K562 (cell line): ENCODE measurements around the gene FBXO8. TPM values are rescaled to one million over a fixed set of nuclear protein-coding genes. Genes with fewer than 3 reads are reported as not detected.

Experiments
- ATAC-seq: fragments of 200-7000 bp; cut with Tn5 transposase; 3 replicates; pipeline ENCODE4 v1.9.1; 2020; ENCODE audit warnings: moderate library complexity
- BruUV-seq: library from RNA; stranded (reverse); fragments of 400-500 nt; replicated peaks from 2 replicates; lab custom pipeline; 2021; lab: Mats Ljungman, UMichigan
- CTCF ChIA-PET: fragments of 300-600 bp; formaldehyde crosslinking; extraction: SDS; loops from one replicate; lab custom pipeline; 2021; ENCODE audit warnings: low intra/inter-chr PET ratio; lab: Yijun Ruan, JAX
- POLR2A ChIA-PET: fragments of 300-600, 350-650 bp; sonication (Branson Sonifier 250); formaldehyde crosslinking; extraction: SDS; loops from one replicate; lab custom pipeline; 2021; ENCODE audit warnings: antibody characterized with exemption, inconsistent platforms; lab: Yijun Ruan, JAX
- DNase-seq, 4 experiments: peaks; one replicate each; pipeline versions ENCODE4 v3.0.0 to v3.0.0-alpha.2; 2011 to 2018; ENCODE audit warnings: low spot score in 3 of 4, mixed read lengths in 3 of 4; ENCODE audit errors: extremely low read depth in 1 of 4
- FAIRE-seq: peaks from 2 replicates; lab custom pipeline; 2011; peaks lifted over from hg19 to GRCh38; lab: Jason Lieb, UNC
- H2AFZ ChIP-seq: 2 replicates; pipeline ENCODE4 v1.6.0; 2011; ENCODE audit warnings: low read depth, low read length, control low read depth, inconsistent platforms
- H3K27ac ChIP-seq: fragments of 200-600 bp; 3 replicates; pipeline ENCODE4 v1.8.0; 2011; ENCODE audit warnings: low read depth, mild to moderate bottlenecking, control low read depth, inconsistent platforms, low read length, moderate library complexity, mixed read lengths; ENCODE audit errors: extremely low read depth
- H3K27me3 ChIP-seq, 2 experiments: fragments of 300-600 bp in 1 of 2; 2 replicates in 1 of 2; 3 replicates in 1 of 2; pipeline versions ENCODE4 v1.6.0 to v1.8.0; 2011; ENCODE audit warnings: inconsistent platforms in 2 of 2, low read length in 2 of 2, mild to moderate bottlenecking in 1 of 2, mixed read lengths in 1 of 2, moderate library complexity in 1 of 2; ENCODE audit not compliant: control insufficient read depth in 2 of 2, insufficient read depth in 2 of 2
- H3K36me3 ChIP-seq: fragments of 300-600 bp; 3 replicates; pipeline ENCODE4 v1.8.0; 2011; ENCODE audit warnings: mild to moderate bottlenecking, low read length, inconsistent platforms; ENCODE audit not compliant: control insufficient read depth, insufficient read depth
- H3K4me1 ChIP-seq, 2 experiments: fragments of 200-600 bp in 1 of 2; replicated peaks in 1 of 2; 2 replicates in 1 of 2; 3 replicates in 1 of 2; pipeline versions ENCODE4 v1.5.1 to v1.8.0; 2011; ENCODE audit warnings: inconsistent platforms in 2 of 2, low read length in 2 of 2, mild to moderate bottlenecking in 1 of 2, mixed read lengths in 1 of 2, moderate library complexity in 1 of 2; ENCODE audit not compliant: control insufficient read depth in 2 of 2, insufficient read depth in 2 of 2
- H3K4me2 ChIP-seq: 2 replicates; pipeline ENCODE4 v1.6.1; 2011; ENCODE audit warnings: low read length, control low read depth, inconsistent platforms, mixed read lengths; ENCODE audit not compliant: insufficient read depth
- H3K4me3 ChIP-seq: fragments of 200-600 bp; sonication (generic), shearing (Covaris generic); 2 replicates; pipeline ENCODE4 v1.5.1; 2016; ENCODE audit warnings: control low read depth, inconsistent platforms
- H3K79me2 ChIP-seq: fragments of 200-600 bp; 3 replicates; pipeline ENCODE4 v1.8.0; 2011; ENCODE audit warnings: low read length, inconsistent platforms; ENCODE audit not compliant: control insufficient read depth, insufficient read depth
- H3K9ac ChIP-seq, 2 experiments: 2 replicates each; pipeline versions ENCODE4 v1.6.0 to v1.6.1; 2011; ENCODE audit warnings: low read depth in 2 of 2, low read length in 2 of 2, control low read depth in 1 of 2, inconsistent platforms in 1 of 2, mild to moderate bottlenecking in 1 of 2, mixed read lengths in 1 of 2; ENCODE audit not compliant: insufficient read depth in 1 of 2
- H3K9me1 ChIP-seq: one replicate; pipeline ENCODE4 v1.6.0; 2011; ENCODE audit warnings: inconsistent platforms, mild to moderate bottlenecking, low read length, moderate library complexity; ENCODE audit not compliant: control insufficient read depth, insufficient read depth
- H3K9me3 ChIP-seq: replicated peaks from 2 replicates; pipeline ENCODE4 v1.5.1; 2011; ENCODE audit warnings: low read depth, low read length, inconsistent platforms; ENCODE audit not compliant: control insufficient read depth, insufficient read depth
- H4K20me1 ChIP-seq: replicated peaks from 2 replicates; pipeline ENCODE4 v1.6.1; 2011; ENCODE audit warnings: low read length, inconsistent platforms, mixed read lengths; ENCODE audit not compliant: control insufficient read depth, insufficient read depth
- HIVEP1 ChIP-seq: fragments of 250-450 bp; sonication (Bioruptor Pico); IDR thresholded peaks from 2 replicates; pipeline ENCODE4 v1.4.0; 2020; ENCODE audit warnings: mild to moderate bottlenecking
- MAFF ChIP-seq: IDR thresholded peaks from 2 replicates; pipeline ENCODE4 v1.6.1; 2012; ENCODE audit warnings: low read length, improper control_type of control experiment
- SNRNP70 ChIP-seq: fragments of 200-400 bp; formaldehyde crosslinking; optimal IDR thresholded peaks from 2 replicates; pipeline ENCODE3; 2017; ENCODE audit warnings: low read depth, low read length
- ZNF12 ChIP-seq: sonication (generic); formaldehyde crosslinking; IDR thresholded peaks from 2 replicates; pipeline ENCODE4 v1.4.0; 2020; ENCODE audit warnings: mild to moderate bottlenecking, missing genetic modification reagents
- ZNF280B ChIP-seq: fragments of 250-450 bp; sonication (Bioruptor Pico); IDR thresholded peaks from 2 replicates; pipeline ENCODE4 v1.5.1; 2021; ENCODE audit warnings: mild to moderate bottlenecking
- ZNF316 ChIP-seq: fragments of 450-650 bp; IDR thresholded peaks from 2 replicates; pipeline ENCODE4 v1.6.1; 2016
- WGBS: fragments of 100-300 bp; shearing (Covaris generic); methylation state at CpG from one replicate; pipeline ENCODE4 v1.1.6; 2016; ENCODE audit warnings: low coverage, mixed read lengths; ENCODE audit not compliant: insufficient coverage; ENCODE audit errors: missing lambda C conversion rate; 5-methylcytosine and 5-hydroxymethylcytosine counted together
- in situ Hi-C: fragments of 300-500 bp; cut with MboI; formaldehyde crosslinking; loops from 4 replicates; pipeline ENCODE4 v1.15.0; 2018; ENCODE audit warnings: inconsistent platforms, mixed read lengths
- intact Hi-C: fragments of 100-400 bp; cut with micrococcal nuclease; formaldehyde crosslinking; loops from 2 replicates; pipeline ENCODE4 v1.14.2; 2022
- polyA plus RNA-seq, 8 experiments: library from polyadenylated mRNA; depleted of rRNA in 4 of 8; stranded (reverse) in 5 of 8; unstranded in 3 of 8; fragments of >200 nt; fragmentation: Nextera tagmentation in 2 of 8; fragmentation: Illumina TruSeq in 1 of 8; extraction: Ambion mirVana in 2 of 8; extraction: Trizol in 1 of 8; gene quantifications; 2 replicates each; pipeline versions ENCODE4 v1.2.1 to v1.2.3, GENCODE V29; 2011 to 2014; ENCODE audit warnings: inconsistent platforms in 1 of 8, missing spikeins in 1 of 8
- total RNA-seq, 7 experiments: library from RNA; depleted of rRNA in 6 of 7; stranded (reverse); fragments of >200 nt in 6 of 7; fragmentation: Illumina TruSeq in 2 of 7; extraction: Trizol in 2 of 7; gene quantifications; 2 replicates each; pipeline versions ENCODE4 v1.2.1 to v1.2.3, GENCODE V29; 2011 to 2021; ENCODE audit warnings: low replicate concordance in 1 of 7
- TF ChIP-seq, protein P1 (sequence below): fragments of 250-450 bp; sonication (Bioruptor Pico); IDR thresholded peaks from 2 replicates; pipeline ENCODE4 v1.8.0; 2022; ENCODE audit warnings: moderate library complexity, mild to moderate bottlenecking, inconsistent platforms
- TF ChIP-seq, protein P2 (sequence below): fragments of 250-450 bp; sonication (Bioruptor Pico); IDR thresholded peaks from 2 replicates; pipeline ENCODE4 v1.8.0; 2021; ENCODE audit warnings: moderate library complexity, mild to moderate bottlenecking, inconsistent platforms

FBXO8 gene
- total and polyA plus RNA-seq, 9 of the 15 experiments (the other 6 are each of a cell fraction or from before 2014, with no cell fraction given): 12.9 to 27.1 (median 14.8) TPM

- POLR2A ChIA-PET: no interaction called here
- intact Hi-C loops (loop anchor here (5.0 kb wide), 1 partner anchor 47 kb away; no protein-coding TSS in a partner anchor), in situ Hi-C loops (no loop called here)
- no peaks in the 10 kb centered on the region for H3K4me1 ChIP-seq
- H3K4me3 ChIP-seq: no peak overlapping the region
- no peaks in the 10 kb centered on the region for H3K36me3 ChIP-seq
- H2AFZ ChIP-seq: no peak overlapping the region
- no peak overlapping the region for H3K4me2 ChIP-seq
- no peaks in the 10 kb centered on the region for H3K27me3 ChIP-seq
- CTCF ChIA-PET: no interaction called here
- FAIRE-seq (no peak), ATAC-seq (no peak), DNase-seq (no peak)
- no peak overlapping the region for H3K27ac ChIP-seq
- no peaks in the 10 kb centered on the region for H3K9me3 ChIP-seq
- H3K9me1 ChIP-seq: no peaks in the 10 kb centered on the region
- no peaks in the 10 kb centered on the region for H4K20me1 ChIP-seq
- BruUV-seq: no TSS peak
- WGBS: 89% methylated on average over 4 of the region's 4 CpGs
- no peaks in the 10 kb centered on the region for H3K79me2 ChIP-seq
- no peak for TF ChIP-seq HIVEP1 (CRISPR knock-in tag)
- no peak overlapping the region; a peak in 1 of 4 replicates for H3K9ac ChIP-seq
Observed at GRCh38 chr4:174230680-174231079, 52.8 kb downstream of the FBXO8 start.

DNA sequence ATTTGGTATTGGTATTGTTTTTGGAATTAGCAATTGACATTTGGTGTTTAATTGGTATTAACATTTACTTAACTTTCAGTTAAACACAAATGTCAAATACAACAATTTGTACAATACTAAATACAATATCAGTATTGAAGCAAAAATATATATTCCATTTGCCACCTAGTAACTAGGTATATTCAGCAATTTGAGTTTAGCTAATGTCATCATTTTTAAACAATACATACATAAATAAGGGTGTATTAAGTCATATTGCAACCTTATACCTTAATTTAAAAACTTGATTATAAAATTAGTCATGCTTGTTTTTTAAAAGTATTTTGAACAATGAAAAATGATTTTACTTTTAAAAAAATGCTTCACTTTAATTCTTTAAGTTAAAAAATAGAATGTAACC is 53.3 kb downstream of the FBXO8 start:
- Histone ChIP-seq H3K9me1 (no peaks in the 10 kb centered on the region), H3K4me3 (no peak overlapping the region), H3K4me2 (no peak overlapping the region), H3K9ac (no peak overlapping the region), H4K20me1 (no peaks in the 10 kb centered on the region), H3K9me3 (no peaks in the 10 kb centered on the region), H3K27me3 (no peaks in the 10 kb centered on the region), H3K27ac (no peak overlapping the region), H3K36me3 (no peaks in the 10 kb centered on the region), H3K79me2 (no peaks in the 10 kb centered on the region), H2AFZ (no peak overlapping the region), H3K4me1 (peaks cover 0 to 3% of the 10 kb centered on the region in 2 experiments; a peak in 2 of 5 replicates)
- BruUV-seq: no TSS peak
- POLR2A ChIA-PET: interaction anchor here (1.2 to 1.3 kb wide), 2 partner anchors 10 kb away, joined by 4 to 5 read pairs; no protein-coding TSS in a partner anchor
- CTCF ChIA-PET: no interaction called here
- DNase-seq (no peak), FAIRE-seq (no peak), ATAC-seq (no peak)
- intact Hi-C loops (loop anchor here (5.0 kb wide), 1 partner anchor 47 kb away; no protein-coding TSS in a partner anchor), in situ Hi-C loops (no loop called here)
- no peak for TF ChIP-seq ZNF12
- TF ChIP-seq, protein P1, sequence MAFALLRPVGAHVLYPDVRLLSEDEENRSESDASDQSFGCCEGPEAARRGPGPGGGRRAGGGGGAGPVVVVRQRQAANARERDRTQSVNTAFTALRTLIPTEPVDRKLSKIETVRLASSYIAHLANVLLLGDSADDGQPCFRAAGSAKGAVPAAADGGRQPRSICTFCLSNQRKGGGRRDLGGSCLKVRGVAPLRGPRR: no peak
- TF ChIP-seq ZNF280B (CRISPR knock-in tag): no peak
- TF ChIP-seq, protein P2, sequence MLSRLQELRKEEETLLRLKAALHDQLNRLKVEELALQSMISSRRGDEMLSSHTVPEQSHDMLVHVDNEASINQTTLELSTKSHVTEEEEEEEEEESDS (CRISPR knock-in tag): no peak
- TF ChIP-seq MAFF: no peak
- TF ChIP-seq SNRNP70: no peak
- peak; percentile 51 for TF ChIP-seq ZNF316
